SK-N-SH treated with all-trans-retinoic acid at 6 μM for 48 hours (cell line): ENCODE data around the gene ZNF562.

Experiments used
- BACH2 ChIP-seq: fragments of 250-450 bp; sonication (Bioruptor Pico); IDR thresholded peaks from 2 replicates; pipeline ENCODE4 v1.9.0; 2021; ENCODE audit warnings: mild to moderate bottlenecking, borderline replicate concordance
- ESRRG ChIP-seq: fragments of 250-450 bp; sonication (Bioruptor Pico); IDR thresholded peaks from 2 replicates; pipeline ENCODE4 v1.6.1; 2021; ENCODE audit warnings: mild to moderate bottlenecking
- ISL1 ChIP-seq: fragments of 250-450 bp; sonication (Bioruptor Pico); IDR thresholded peaks from 2 replicates; pipeline ENCODE4 v2.1.2; 2022; ENCODE audit warnings: mild to moderate bottlenecking, moderate library complexity
- PPARA ChIP-seq: fragments of 250-450 bp; sonication (Bioruptor Pico); IDR thresholded peaks from 2 replicates; pipeline ENCODE4 v1.5.0; 2020; ENCODE audit warnings: mild to moderate bottlenecking, borderline replicate concordance
- RARB ChIP-seq: fragments of 250-450 bp; sonication (Bioruptor Pico); IDR thresholded peaks from 2 replicates; pipeline ENCODE4 v1.8.0; 2021; ENCODE audit warnings: mild to moderate bottlenecking, moderate library complexity
- TCF4 ChIP-seq: fragments of 250-450 bp; sonication (Bioruptor Pico); IDR thresholded peaks from 2 replicates; pipeline ENCODE4 v1.8.0; 2021; ENCODE audit warnings: mild to moderate bottlenecking, moderate library complexity, borderline replicate concordance
- TOX ChIP-seq: fragments of 250-450 bp; sonication (Bioruptor Pico); IDR thresholded peaks from 2 replicates; pipeline ENCODE4 v1.8.0; 2021; ENCODE audit warnings: mild to moderate bottlenecking, moderate library complexity, borderline replicate concordance
- ZFP30 ChIP-seq: fragments of 450-650 bp; formaldehyde crosslinking; IDR thresholded peaks from 2 replicates; pipeline ENCODE4 v1.5.0; 2022; ENCODE audit warnings: mild to moderate bottlenecking, moderate library complexity
- TF ChIP-seq, protein P1 (sequence below): fragments of 250-450 bp; sonication (Bioruptor Pico); IDR thresholded peaks from 2 replicates; pipeline ENCODE4 v1.5.0; 2020; ENCODE audit warnings: mild to moderate bottlenecking, moderate library complexity
- TF ChIP-seq, protein P2 (sequence below): fragments of 250-450 bp; sonication (Bioruptor Pico); IDR thresholded peaks from 2 replicates; pipeline ENCODE4 v1.8.0; 2021; ENCODE audit warnings: low read depth, mild to moderate bottlenecking, moderate library complexity, borderline replicate concordance
- TF ChIP-seq, protein P3 (sequence below): fragments of 250-450 bp; sonication (Bioruptor Pico); IDR thresholded peaks from 2 replicates; pipeline ENCODE4 v1.5.1; 2021; ENCODE audit warnings: mild to moderate bottlenecking, moderate library complexity

DNA sequence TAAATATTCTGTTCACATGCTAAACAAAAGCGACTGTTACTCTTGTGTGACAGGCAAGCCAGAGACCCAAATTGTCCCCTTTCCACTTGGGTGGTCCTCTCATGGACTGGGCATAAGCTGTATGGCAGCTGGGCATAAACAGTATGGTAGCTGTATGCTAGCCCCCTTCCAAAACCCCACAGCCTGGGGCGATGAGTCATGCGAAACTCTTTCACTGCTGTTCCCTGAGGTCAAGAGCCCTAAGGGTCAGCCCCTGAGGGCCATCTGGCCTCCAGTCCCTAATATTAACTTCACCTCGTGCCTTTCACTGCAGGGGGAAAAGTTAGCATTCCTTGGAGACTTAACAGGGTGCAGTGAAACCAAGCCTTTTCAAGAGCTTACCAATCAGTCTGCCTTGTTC lies 45.6 kb upstream of the ZNF562 start:
- TF ChIP-seq BACH2 (CRISPR knock-in tag) (no peak), ESRRG (CRISPR knock-in tag) (no peak), ZFP30 (no peak), TCF4 (CRISPR knock-in tag) (no peak), PPARA (CRISPR knock-in tag) (no peak), RARB (CRISPR knock-in tag) (no peak), TOX (CRISPR knock-in tag) (no peak), ISL1 (CRISPR knock-in tag) (no peak)
- TF ChIP-seq, protein P1, sequence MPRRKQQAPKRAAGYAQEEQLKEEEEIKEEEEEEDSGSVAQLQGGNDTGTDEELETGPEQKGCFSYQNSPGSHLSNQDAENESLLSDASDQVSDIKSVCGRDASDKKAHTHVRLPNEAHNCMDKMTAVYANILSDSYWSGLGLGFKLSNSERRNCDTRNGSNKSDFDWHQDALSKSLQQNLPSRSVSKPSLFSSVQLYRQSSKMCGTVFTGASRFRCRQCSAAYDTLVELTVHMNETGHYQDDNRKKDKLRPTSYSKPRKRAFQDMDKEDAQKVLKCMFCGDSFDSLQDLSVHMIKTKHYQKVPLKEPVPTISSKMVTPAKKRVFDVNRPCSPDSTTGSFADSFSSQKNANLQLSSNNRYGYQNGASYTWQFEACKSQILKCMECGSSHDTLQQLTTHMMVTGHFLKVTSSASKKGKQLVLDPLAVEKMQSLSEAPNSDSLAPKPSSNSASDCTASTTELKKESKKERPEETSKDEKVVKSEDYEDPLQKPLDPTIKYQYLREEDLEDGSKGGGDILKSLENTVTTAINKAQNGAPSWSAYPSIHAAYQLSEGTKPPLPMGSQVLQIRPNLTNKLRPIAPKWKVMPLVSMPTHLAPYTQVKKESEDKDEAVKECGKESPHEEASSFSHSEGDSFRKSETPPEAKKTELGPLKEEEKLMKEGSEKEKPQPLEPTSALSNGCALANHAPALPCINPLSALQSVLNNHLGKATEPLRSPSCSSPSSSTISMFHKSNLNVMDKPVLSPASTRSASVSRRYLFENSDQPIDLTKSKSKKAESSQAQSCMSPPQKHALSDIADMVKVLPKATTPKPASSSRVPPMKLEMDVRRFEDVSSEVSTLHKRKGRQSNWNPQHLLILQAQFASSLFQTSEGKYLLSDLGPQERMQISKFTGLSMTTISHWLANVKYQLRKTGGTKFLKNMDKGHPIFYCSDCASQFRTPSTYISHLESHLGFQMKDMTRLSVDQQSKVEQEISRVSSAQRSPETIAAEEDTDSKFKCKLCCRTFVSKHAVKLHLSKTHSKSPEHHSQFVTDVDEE (CRISPR knock-in tag), result no peak
- TF ChIP-seq, protein P2, sequence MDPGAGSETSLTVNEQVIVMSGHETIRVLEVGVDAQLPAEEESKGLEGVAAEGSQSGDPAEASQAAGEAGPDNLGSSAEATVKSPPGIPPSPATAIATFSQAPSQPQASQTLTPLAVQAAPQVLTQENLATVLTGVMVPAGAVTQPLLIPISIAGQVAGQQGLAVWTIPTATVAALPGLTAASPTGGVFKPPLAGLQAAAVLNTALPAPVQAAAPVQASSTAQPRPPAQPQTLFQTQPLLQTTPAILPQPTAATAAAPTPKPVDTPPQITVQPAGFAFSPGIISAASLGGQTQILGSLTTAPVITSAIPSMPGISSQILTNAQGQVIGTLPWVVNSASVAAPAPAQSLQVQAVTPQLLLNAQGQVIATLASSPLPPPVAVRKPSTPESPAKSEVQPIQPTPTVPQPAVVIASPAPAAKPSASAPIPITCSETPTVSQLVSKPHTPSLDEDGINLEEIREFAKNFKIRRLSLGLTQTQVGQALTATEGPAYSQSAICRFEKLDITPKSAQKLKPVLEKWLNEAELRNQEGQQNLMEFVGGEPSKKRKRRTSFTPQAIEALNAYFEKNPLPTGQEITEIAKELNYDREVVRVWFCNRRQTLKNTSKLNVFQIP, result no peak
- TF ChIP-seq, protein P3, sequence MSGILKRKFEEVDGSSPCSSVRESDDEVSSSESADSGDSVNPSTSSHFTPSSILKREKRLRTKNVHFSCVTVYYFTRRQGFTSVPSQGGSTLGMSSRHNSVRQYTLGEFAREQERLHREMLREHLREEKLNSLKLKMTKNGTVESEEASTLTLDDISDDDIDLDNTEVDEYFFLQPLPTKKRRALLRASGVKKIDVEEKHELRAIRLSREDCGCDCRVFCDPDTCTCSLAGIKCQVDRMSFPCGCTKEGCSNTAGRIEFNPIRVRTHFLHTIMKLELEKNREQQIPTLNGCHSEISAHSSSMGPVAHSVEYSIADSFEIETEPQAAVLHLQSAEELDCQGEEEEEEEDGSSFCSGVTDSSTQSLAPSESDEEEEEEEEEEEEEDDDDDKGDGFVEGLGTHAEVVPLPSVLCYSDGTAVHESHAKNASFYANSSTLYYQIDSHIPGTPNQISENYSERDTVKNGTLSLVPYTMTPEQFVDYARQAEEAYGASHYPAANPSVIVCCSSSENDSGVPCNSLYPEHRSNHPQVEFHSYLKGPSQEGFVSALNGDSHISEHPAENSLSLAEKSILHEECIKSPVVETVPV (CRISPR knock-in tag), result no peak
